Measurements from ENCODE around the gene SAMD4A.

SAMD4A gene

GRCh38 chr14:54823757-54824549 lies 257.0 kb downstream of the SAMD4A start:
- H3K27ac ChIP-seq, result no peak overlapping the region
- no peak for TF ChIP-seq CTCF (conservative IDR thresholded peaks at IDR 0.05)

GRCh38 chr14:54828037-54828436 lies 261.1 kb downstream of the SAMD4A start:
- no peak overlapping the region for H3K27ac ChIP-seq
- TF ChIP-seq CTCF (conservative IDR thresholded peaks at IDR 0.05), result no peak

- H3K27ac ChIP-seq, result no peak overlapping the region
- no peak for TF ChIP-seq CTCF (conservative IDR thresholded peaks at IDR 0.05)
These were observed 262.7 kb downstream of the SAMD4A start for GRCh38 chr14:54829486-54830224.

- no peak overlapping the region for H3K27ac ChIP-seq
- no peak for TF ChIP-seq CTCF (conservative IDR thresholded peaks at IDR 0.05)
These were observed 263.7 kb downstream of the SAMD4A start for GRCh38 chr14:54830650-54831049.

- no peak overlapping the region for H3K27ac ChIP-seq
- TF ChIP-seq CTCF (conservative IDR thresholded peaks at IDR 0.05), result no peak
These were observed 267.2 kb downstream of the SAMD4A start for GRCh38 chr14:54834081-54834480.

- no peak for TF ChIP-seq CTCF (conservative IDR thresholded peaks at IDR 0.05)
- H3K27ac ChIP-seq, result no peak overlapping the region
These were observed 267.8 kb downstream of the SAMD4A start for GRCh38 chr14:54834727-54835126.

- TF ChIP-seq CTCF (conservative IDR thresholded peaks at IDR 0.05), result no peak
- no peak overlapping the region for H3K27ac ChIP-seq
These were observed 269.3 kb downstream of the SAMD4A start for GRCh38 chr14:54836231-54836630.

Measured in VCaP (cell line).